Neural cell (in vitro differentiated cells): Measurements from ENCODE around the gene KIAA0513.

Source experiments
- TF ChIP-seq, protein P1 (sequence below): IDR thresholded peaks from 2 replicates; pipeline ENCODE4 v1.6.1; 2012; ENCODE audit warnings: borderline replicate concordance
- TF ChIP-seq, protein P2 (sequence below): fragments of 450-650 bp; IDR thresholded peaks from 2 replicates; pipeline ENCODE4 v1.5.1; 2014; ENCODE audit warnings: antibody characterized with exemption, mild to moderate bottlenecking, moderate library complexity; ENCODE audit not compliant: poor library complexity, severe bottlenecking

DNA sequence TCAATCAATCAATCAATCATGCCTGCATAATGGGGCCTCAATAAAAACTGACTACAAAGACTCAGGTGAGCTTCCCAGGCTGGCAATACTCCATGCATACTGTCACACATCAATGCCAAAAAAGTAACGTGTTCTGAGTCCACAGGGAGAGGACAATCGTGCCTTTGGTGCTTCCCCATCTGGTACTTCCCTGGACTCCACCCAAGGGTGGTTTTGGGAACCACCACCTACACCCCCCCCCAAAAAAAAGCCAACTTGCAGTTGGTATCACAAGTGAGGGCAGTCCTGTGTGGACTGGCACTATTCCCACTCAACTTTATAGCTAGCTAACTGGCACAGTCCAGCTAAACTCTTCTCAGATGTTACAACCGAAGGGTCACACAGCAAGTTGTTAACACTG is 19.3 kb upstream of the KIAA0513 start:
- TF ChIP-seq, protein P1, sequence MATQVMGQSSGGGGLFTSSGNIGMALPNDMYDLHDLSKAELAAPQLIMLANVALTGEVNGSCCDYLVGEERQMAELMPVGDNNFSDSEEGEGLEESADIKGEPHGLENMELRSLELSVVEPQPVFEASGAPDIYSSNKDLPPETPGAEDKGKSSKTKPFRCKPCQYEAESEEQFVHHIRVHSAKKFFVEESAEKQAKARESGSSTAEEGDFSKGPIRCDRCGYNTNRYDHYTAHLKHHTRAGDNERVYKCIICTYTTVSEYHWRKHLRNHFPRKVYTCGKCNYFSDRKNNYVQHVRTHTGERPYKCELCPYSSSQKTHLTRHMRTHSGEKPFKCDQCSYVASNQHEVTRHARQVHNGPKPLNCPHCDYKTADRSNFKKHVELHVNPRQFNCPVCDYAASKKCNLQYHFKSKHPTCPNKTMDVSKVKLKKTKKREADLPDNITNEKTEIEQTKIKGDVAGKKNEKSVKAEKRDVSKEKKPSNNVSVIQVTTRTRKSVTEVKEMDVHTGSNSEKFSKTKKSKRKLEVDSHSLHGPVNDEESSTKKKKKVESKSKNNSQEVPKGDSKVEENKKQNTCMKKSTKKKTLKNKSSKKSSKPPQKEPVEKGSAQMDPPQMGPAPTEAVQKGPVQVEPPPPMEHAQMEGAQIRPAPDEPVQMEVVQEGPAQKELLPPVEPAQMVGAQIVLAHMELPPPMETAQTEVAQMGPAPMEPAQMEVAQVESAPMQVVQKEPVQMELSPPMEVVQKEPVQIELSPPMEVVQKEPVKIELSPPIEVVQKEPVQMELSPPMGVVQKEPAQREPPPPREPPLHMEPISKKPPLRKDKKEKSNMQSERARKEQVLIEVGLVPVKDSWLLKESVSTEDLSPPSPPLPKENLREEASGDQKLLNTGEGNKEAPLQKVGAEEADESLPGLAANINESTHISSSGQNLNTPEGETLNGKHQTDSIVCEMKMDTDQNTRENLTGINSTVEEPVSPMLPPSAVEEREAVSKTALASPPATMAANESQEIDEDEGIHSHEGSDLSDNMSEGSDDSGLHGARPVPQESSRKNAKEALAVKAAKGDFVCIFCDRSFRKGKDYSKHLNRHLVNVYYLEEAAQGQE: no peak
- TF ChIP-seq, protein P2, sequence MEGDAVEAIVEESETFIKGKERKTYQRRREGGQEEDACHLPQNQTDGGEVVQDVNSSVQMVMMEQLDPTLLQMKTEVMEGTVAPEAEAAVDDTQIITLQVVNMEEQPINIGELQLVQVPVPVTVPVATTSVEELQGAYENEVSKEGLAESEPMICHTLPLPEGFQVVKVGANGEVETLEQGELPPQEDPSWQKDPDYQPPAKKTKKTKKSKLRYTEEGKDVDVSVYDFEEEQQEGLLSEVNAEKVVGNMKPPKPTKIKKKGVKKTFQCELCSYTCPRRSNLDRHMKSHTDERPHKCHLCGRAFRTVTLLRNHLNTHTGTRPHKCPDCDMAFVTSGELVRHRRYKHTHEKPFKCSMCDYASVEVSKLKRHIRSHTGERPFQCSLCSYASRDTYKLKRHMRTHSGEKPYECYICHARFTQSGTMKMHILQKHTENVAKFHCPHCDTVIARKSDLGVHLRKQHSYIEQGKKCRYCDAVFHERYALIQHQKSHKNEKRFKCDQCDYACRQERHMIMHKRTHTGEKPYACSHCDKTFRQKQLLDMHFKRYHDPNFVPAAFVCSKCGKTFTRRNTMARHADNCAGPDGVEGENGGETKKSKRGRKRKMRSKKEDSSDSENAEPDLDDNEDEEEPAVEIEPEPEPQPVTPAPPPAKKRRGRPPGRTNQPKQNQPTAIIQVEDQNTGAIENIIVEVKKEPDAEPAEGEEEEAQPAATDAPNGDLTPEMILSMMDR: no peak
